ENCODE data around the gene HRAS. TPM values are rescaled to one million over a fixed set of nuclear protein-coding genes. Genes with fewer than 3 reads are reported as not detected.
A peak's percentile ranks its signal among the peaks of the same experiment; 100 is the strongest.

Gene HRAS
- total and polyA plus RNA-seq, 2 of the 13 experiments (the other 11 are each of a cell fraction or from before 2014, with no cell fraction given) = 32.9 to 50.0 TPM

DNA sequence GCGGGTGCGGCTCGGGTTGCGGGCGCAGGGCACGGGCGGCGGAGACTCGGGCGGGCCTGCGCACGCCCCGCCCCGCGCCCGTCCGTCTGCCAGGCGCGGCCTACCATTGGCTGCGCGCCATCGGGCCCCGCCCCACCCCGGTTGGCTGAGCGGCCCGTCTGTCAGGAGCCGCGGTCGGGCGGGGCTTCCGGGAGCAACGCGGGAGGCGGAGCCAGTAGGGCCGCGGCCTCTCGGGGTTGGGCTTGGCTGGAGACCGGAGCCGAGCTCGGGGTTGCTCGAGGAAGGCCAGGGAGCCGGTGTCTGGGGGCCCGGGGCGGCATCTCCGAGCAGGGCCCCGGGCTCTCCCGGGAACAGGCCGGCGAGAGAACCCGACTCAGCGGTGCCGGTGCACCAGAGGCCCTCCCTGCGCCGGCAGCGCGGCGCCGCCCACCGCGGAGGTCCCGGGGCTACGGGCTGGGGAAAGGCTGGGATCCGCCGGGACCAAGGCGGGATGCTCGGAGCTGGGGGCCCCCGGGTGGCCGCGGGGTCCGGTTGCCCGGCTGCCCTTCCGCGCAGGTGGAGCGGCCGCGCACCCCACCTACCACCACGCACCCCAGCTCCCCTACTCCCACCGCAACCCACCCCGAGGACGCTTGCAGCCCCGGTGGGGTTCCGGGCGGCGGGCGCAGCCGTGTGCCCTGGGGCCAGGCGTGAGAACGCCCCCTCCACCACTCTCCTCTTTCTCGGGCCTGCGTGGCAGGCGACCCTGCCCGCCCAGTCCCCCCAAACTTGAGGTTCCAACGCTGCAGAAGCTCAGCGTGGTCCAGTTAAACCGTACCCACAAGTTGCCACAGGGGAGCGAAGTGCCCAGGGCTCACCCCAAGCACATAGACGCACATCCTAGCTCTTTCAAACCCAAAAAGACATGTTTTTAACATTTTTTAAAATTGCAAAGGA, at the start of gene HRAS (continued):
- TF ChIP-seq GRHL1 (CRISPR knock-in tag; conservative IDR thresholded peaks at IDR 0.05) = no peak
- TF ChIP-seq, protein P1, sequence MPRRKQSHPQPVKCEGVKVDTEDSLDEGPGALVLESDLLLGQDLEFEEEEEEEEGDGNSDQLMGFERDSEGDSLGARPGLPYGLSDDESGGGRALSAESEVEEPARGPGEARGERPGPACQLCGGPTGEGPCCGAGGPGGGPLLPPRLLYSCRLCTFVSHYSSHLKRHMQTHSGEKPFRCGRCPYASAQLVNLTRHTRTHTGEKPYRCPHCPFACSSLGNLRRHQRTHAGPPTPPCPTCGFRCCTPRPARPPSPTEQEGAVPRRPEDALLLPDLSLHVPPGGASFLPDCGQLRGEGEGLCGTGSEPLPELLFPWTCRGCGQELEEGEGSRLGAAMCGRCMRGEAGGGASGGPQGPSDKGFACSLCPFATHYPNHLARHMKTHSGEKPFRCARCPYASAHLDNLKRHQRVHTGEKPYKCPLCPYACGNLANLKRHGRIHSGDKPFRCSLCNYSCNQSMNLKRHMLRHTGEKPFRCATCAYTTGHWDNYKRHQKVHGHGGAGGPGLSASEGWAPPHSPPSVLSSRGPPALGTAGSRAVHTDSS (CRISPR knock-in tag; conservative IDR thresholded peaks at IDR 0.05) = no peak
- peak; percentile 88 for TF ChIP-seq POLR2G (IDR thresholded peaks at IDR 0.05; ENCODE audit: low read depth, low read length)
- no peak for TF ChIP-seq ZKSCAN8 (CRISPR knock-in tag; IDR thresholded peaks at IDR 0.05; ENCODE audit: borderline replicate concordance)
- TF ChIP-seq, protein P2, sequence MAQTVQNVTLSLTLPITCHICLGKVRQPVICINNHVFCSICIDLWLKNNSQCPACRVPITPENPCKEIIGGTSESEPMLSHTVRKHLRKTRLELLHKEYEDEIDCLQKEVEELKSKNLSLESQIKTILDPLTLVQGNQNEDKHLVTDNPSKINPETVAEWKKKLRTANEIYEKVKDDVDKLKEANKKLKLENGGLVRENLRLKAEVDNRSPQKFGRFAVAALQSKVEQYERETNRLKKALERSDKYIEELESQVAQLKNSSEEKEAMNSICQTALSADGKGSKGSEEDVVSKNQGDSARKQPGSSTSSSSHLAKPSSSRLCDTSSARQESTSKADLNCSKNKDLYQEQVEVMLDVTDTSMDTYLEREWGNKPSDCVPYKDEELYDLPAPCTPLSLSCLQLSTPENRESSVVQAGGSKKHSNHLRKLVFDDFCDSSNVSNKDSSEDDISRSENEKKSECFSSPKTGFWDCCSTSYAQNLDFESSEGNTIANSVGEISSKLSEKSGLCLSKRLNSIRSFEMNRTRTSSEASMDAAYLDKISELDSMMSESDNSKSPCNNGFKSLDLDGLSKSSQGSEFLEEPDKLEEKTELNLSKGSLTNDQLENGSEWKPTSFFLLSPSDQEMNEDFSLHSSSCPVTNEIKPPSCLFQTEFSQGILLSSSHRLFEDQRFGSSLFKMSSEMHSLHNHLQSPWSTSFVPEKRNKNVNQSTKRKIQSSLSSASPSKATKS (CRISPR knock-in tag; IDR thresholded peaks at IDR 0.05) = no peak
- peak; percentile 33; the same call in 1 of the 2 replicates for TF ChIP-seq MYC (CRISPR knock-in tag; IDR thresholded peaks at IDR 0.05; ENCODE audit: borderline replicate concordance)
- TF ChIP-seq, protein P3, sequence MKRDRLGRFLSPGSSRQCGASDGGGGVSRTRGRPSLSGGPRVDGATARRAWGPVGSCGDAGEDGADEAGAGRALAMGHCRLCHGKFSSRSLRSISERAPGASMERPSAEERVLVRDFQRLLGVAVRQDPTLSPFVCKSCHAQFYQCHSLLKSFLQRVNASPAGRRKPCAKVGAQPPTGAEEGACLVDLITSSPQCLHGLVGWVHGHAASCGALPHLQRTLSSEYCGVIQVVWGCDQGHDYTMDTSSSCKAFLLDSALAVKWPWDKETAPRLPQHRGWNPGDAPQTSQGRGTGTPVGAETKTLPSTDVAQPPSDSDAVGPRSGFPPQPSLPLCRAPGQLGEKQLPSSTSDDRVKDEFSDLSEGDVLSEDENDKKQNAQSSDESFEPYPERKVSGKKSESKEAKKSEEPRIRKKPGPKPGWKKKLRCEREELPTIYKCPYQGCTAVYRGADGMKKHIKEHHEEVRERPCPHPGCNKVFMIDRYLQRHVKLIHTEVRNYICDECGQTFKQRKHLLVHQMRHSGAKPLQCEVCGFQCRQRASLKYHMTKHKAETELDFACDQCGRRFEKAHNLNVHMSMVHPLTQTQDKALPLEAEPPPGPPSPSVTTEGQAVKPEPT (CRISPR knock-in tag; IDR thresholded peaks at IDR 0.05; ENCODE audit: low read depth) = no peak
- peak; percentile 52; the same call in 1 of the 2 replicates for TF ChIP-seq YEATS2 (CRISPR knock-in tag; IDR thresholded peaks at IDR 0.05; ENCODE audit: borderline replicate concordance)
- TF ChIP-seq TCF12 (IDR thresholded peaks at IDR 0.05) = no peak
- TF ChIP-seq TCF12 (CRISPR knock-in tag; IDR thresholded peaks at IDR 0.05) = no peak
- TF ChIP-seq YY1 (IDR thresholded peaks at IDR 0.05; ENCODE audit: insufficient read depth, insufficient replicate concordance, low read depth, low read length) = peak; percentile 44
- TF ChIP-seq ZNF512B (CRISPR knock-in tag; IDR thresholded peaks at IDR 0.05; ENCODE audit: borderline replicate concordance) = no peak
- TF ChIP-seq KAT7 (CRISPR knock-in tag; IDR thresholded peaks at IDR 0.05; ENCODE audit: borderline replicate concordance) = peak; percentile 62; the same call in 1 of the 2 replicates
- TF ChIP-seq MIXL1 (CRISPR knock-in tag; IDR thresholded peaks at IDR 0.05) = no peak
- TF ChIP-seq ZBTB42 (CRISPR knock-in tag; IDR thresholded peaks at IDR 0.05) = no peak
- TF ChIP-seq MBD4 (IDR thresholded peaks at IDR 0.05; ENCODE audit: borderline replicate concordance, low read length) = no peak
- no peak; the same call in 1 of the 2 replicates for TF ChIP-seq ZNF441 (CRISPR knock-in tag; IDR thresholded peaks at IDR 0.05; ENCODE audit: borderline replicate concordance)
- peak; percentile 94 for TF ChIP-seq SP2 (CRISPR knock-in tag; IDR thresholded peaks at IDR 0.05)
